H1 (cell line): Measurements from ENCODE around the gene OPN3. TPM values are rescaled to one million over a fixed set of nuclear protein-coding genes. Genes with fewer than 3 reads are reported as not detected.

Experiments
- CTCF ChIA-PET: fragments of 300-600 bp; sonication (Branson Sonifier 250); formaldehyde crosslinking; loops from one replicate; lab custom pipeline; 2021; ENCODE audit not compliant: partially characterized antibody; lab: Charles Lee
- POLR2A ChIA-PET: fragments of 300-600 bp; sonication (Branson Sonifier 250); formaldehyde crosslinking; loops from one replicate; lab custom pipeline; 2021; ENCODE audit warnings: inconsistent platforms; ENCODE audit not compliant: partially characterized antibody; lab: Charles Lee
- DNase-seq, 2 experiments: peaks; one replicate each; pipeline versions ENCODE4 v3.0.0 to v3.0.0-alpha.2; 2010 to 2022; ENCODE audit warnings: low spot score in 2 of 2, low read depth in 1 of 2, mixed read lengths in 1 of 2
- FAIRE-seq: peaks from 2 replicates; lab custom pipeline; 2011; peaks lifted over from hg19 to GRCh38; lab: Jason Lieb, UNC
- H2AFZ ChIP-seq: 2 replicates; pipeline ENCODE4 v1.8.1; 2012; ENCODE audit warnings: low read length, inconsistent platforms
- H2AK5ac ChIP-seq: 2 replicates; pipeline ENCODE4 v1.6.1; 2013; ENCODE audit warnings: low read depth, low read length
- H2BK120ac ChIP-seq: replicated peaks from 2 replicates; pipeline ENCODE3; 2013; ENCODE audit warnings: low read depth, low read length, inconsistent platforms
- H2BK12ac ChIP-seq: 2 replicates; pipeline ENCODE4 v1.6.1; 2013; ENCODE audit warnings: low read depth, low read length
- H2BK15ac ChIP-seq: 2 replicates; pipeline ENCODE4 v1.6.1; 2013; ENCODE audit warnings: low read length
- H2BK20ac ChIP-seq: 2 replicates; pipeline ENCODE4 v1.6.1; 2013; ENCODE audit warnings: low read length
- H2BK5ac ChIP-seq: 2 replicates; pipeline ENCODE4 v1.6.1; 2013; ENCODE audit warnings: low read depth, low read length
- H3K14ac ChIP-seq: 2 replicates; pipeline ENCODE4 v1.6.1; 2013; ENCODE audit warnings: inconsistent platforms; ENCODE audit not compliant: insufficient read length
- H3K18ac ChIP-seq: 2 replicates; pipeline ENCODE4 v1.6.1; 2013; ENCODE audit warnings: low read length; ENCODE audit errors: extremely low read depth
- H3K23ac ChIP-seq: 2 replicates; pipeline ENCODE4 v1.6.1; 2013; ENCODE audit warnings: inconsistent platforms; ENCODE audit not compliant: insufficient read length
- H3K23me2 ChIP-seq: 2 replicates; pipeline ENCODE4 v1.6.1; 2013; ENCODE audit warnings: low read depth, low read length
- H3K27ac ChIP-seq: 2 replicates; pipeline ENCODE4 v1.6.1; 2011; ENCODE audit warnings: low read depth, low read length, inconsistent platforms
- H3K27me3 ChIP-seq, 4 experiments: replicated peaks in 1 of 4; 1 replicate in 1 of 4; 2 replicates in 3 of 4; pipeline versions ENCODE4 v1.6.1 to v1.8.1; 2011 to 2013; ENCODE audit warnings: low read length in 3 of 4, mild to moderate bottlenecking in 3 of 4, inconsistent platforms in 2 of 4, mixed read lengths in 2 of 4, moderate library complexity in 1 of 4; ENCODE audit not compliant: control insufficient read depth in 3 of 4, insufficient read depth in 3 of 4; ENCODE audit errors: extremely low read depth in 1 of 4
- H3K36me3 ChIP-seq, 4 experiments: 2 replicates each; pipeline versions ENCODE4 v1.6.1 to v1.8.1; 2011 to 2013; ENCODE audit warnings: mild to moderate bottlenecking in 4 of 4, low read length in 3 of 4, moderate library complexity in 2 of 4, control low read depth in 1 of 4, inconsistent platforms in 1 of 4; ENCODE audit not compliant: insufficient read depth in 4 of 4, control insufficient read depth in 2 of 4
- H3K4ac ChIP-seq: replicated peaks from 2 replicates; pipeline ENCODE3; 2013; ENCODE audit warnings: low read length, low read depth, mixed read lengths, inconsistent platforms; ENCODE audit not compliant: insufficient read length
- H3K4me1 ChIP-seq, 4 experiments: replicated peaks in 1 of 4; 1 replicate in 1 of 4; 2 replicates in 3 of 4; pipeline versions ENCODE4 v1.6.1 to v1.8.1; 2011 to 2013; ENCODE audit warnings: low read length in 3 of 4, inconsistent platforms in 2 of 4, mixed read lengths in 1 of 4; ENCODE audit not compliant: insufficient read depth in 4 of 4, control insufficient read depth in 3 of 4
- H3K4me2 ChIP-seq, 2 experiments: 2 replicates each; pipeline versions ENCODE4 v1.6.1 to v1.8.1; 2011 to 2013; ENCODE audit warnings: low read depth in 2 of 2, low read length in 2 of 2, control low read depth in 1 of 2, inconsistent platforms in 1 of 2, mild to moderate bottlenecking in 1 of 2; ENCODE audit not compliant: insufficient read depth in 1 of 2
- H3K4me3 ChIP-seq, 4 experiments: fragments of 200-600, 300-600 bp in 1 of 4; sonication (generic), shearing (Covaris generic), sonication (Bioruptor Twin) in 1 of 4; 2 replicates each; pipeline versions ENCODE4 v1.5.1 to v1.8.1; 2011 to 2016; ENCODE audit warnings: low read length in 4 of 4, low read depth in 3 of 4, control low read depth in 2 of 4, inconsistent platforms in 2 of 4, mild to moderate bottlenecking in 2 of 4, mixed read lengths in 1 of 4, moderate library complexity in 1 of 4; ENCODE audit not compliant: insufficient read depth in 2 of 4; ENCODE audit errors: extremely low read depth in 1 of 4
- H3K56ac ChIP-seq: replicated peaks from 2 replicates; pipeline ENCODE3; 2013; ENCODE audit warnings: low read depth, mild to moderate bottlenecking, mixed read lengths, low read length, inconsistent platforms; ENCODE audit not compliant: insufficient read length
- H3K79me1 ChIP-seq: 2 replicates; pipeline ENCODE4 v1.6.1; 2013; ENCODE audit warnings: low read depth, low read length, control low read depth
- H3K79me2 ChIP-seq, 2 experiments: 2 replicates each; pipeline versions ENCODE4 v1.6.1 to v1.8.1; 2012 to 2013; ENCODE audit warnings: low read length in 2 of 2, mild to moderate bottlenecking in 2 of 2, inconsistent platforms in 1 of 2; ENCODE audit not compliant: insufficient read depth in 2 of 2, control insufficient read depth in 1 of 2
- H3K9ac ChIP-seq, 4 experiments: replicated peaks in 1 of 4; 1 replicate in 1 of 4; 2 replicates in 3 of 4; pipeline versions ENCODE4 v1.6.1 to v1.8.1; 2011 to 2013; ENCODE audit warnings: low read depth in 3 of 4, low read length in 3 of 4, control low read depth in 2 of 4, mild to moderate bottlenecking in 2 of 4, moderate library complexity in 2 of 4, inconsistent platforms in 1 of 4; ENCODE audit errors: extremely low read depth in 1 of 4
- H3K9me3 ChIP-seq, 2 experiments: 2 replicates each; pipeline versions ENCODE4 v1.6.1 to v1.8.1; 2012 to 2013; ENCODE audit warnings: mild to moderate bottlenecking in 2 of 2, moderate library complexity in 2 of 2, control low read depth in 1 of 2, inconsistent platforms in 1 of 2, low read depth in 1 of 2, low read length in 1 of 2, mixed read lengths in 1 of 2; ENCODE audit not compliant: insufficient read depth in 2 of 2
- H4K20me1 ChIP-seq, 2 experiments: replicated peaks in 1 of 2; 2 replicates each; pipeline versions ENCODE3 to v1.8.1; 2011 to 2013; ENCODE audit warnings: inconsistent platforms in 2 of 2, low read length in 2 of 2, mild to moderate bottlenecking in 1 of 2; ENCODE audit not compliant: insufficient read depth in 2 of 2, control insufficient read depth in 1 of 2
- H4K5ac ChIP-seq: 2 replicates; pipeline ENCODE4 v1.6.1; 2013; ENCODE audit warnings: low read length, low read depth, mixed read lengths, inconsistent platforms; ENCODE audit not compliant: insufficient read length
- H4K8ac ChIP-seq: 2 replicates; pipeline ENCODE4 v1.8.0; 2013; ENCODE audit warnings: mild to moderate bottlenecking, moderate library complexity, low read length, inconsistent platforms; ENCODE audit not compliant: insufficient read depth; ENCODE audit errors: extremely low read depth
- H4K91ac ChIP-seq: replicated peaks from 2 replicates; pipeline ENCODE3; 2013; ENCODE audit warnings: low read length, mixed read lengths, inconsistent platforms; ENCODE audit not compliant: insufficient read length
- BACH1 ChIP-seq: IDR thresholded peaks from 2 replicates; pipeline ENCODE4 v1.6.1; 2012; ENCODE audit warnings: low read length, improper control_type of control experiment
- CBX8 ChIP-seq: fragments of 300-800, 300-1000 bp; sonication (generic); IDR thresholded peaks from 2 replicates; pipeline ENCODE4 v1.7.1; 2016; ENCODE audit warnings: low read depth, low read length, borderline replicate concordance
- CHD1 ChIP-seq: IDR thresholded peaks from 2 replicates; pipeline ENCODE4 v1.6.1; 2012; ENCODE audit warnings: low read depth, low read length, improper control_type of control experiment
- CTBP2 ChIP-seq: IDR thresholded peaks from 2 replicates; pipeline ENCODE4 v1.7.0; 2011; ENCODE audit warnings: borderline replicate concordance, mild to moderate bottlenecking, moderate library complexity, mixed read lengths, low read length; ENCODE audit not compliant: insufficient read depth, insufficient read length
- EP300 ChIP-seq, 2 experiments: IDR thresholded peaks; 1 replicate in 1 of 2; 2 replicates in 1 of 2; pipeline ENCODE4 v1.6.1; 2011 to 2012; ENCODE audit warnings: low read depth in 2 of 2, low read length in 2 of 2, mild to moderate bottlenecking in 2 of 2, borderline replicate concordance in 1 of 2, inconsistent platforms in 1 of 2, moderate library complexity in 1 of 2
- GTF2F1 ChIP-seq: IDR thresholded peaks from 2 replicates; pipeline ENCODE4 v1.6.1; 2012; ENCODE audit warnings: low read depth, low read length, improper control_type of control experiment, borderline replicate concordance
- JUN ChIP-seq: IDR thresholded peaks from 2 replicates; pipeline ENCODE4 v1.6.1; 2011; ENCODE audit warnings: low read depth, mild to moderate bottlenecking, improper control_type of control experiment, low read length
- KDM5A ChIP-seq: fragments of 200-600 bp; IDR thresholded peaks from 2 replicates; pipeline ENCODE4 v1.7.1; 2012; ENCODE audit warnings: mild to moderate bottlenecking, low read length, inconsistent platforms, mixed read lengths
- NANOG ChIP-seq: IDR thresholded peaks from 2 replicates; pipeline ENCODE4 v1.6.1; 2011; ENCODE audit warnings: low read length, low read depth, mild to moderate bottlenecking, inconsistent platforms; ENCODE audit not compliant: insufficient read depth, poor library complexity, severe bottlenecking
- NRF1 ChIP-seq: IDR thresholded peaks from 2 replicates; pipeline ENCODE4 v1.6.1; 2011; ENCODE audit warnings: mild to moderate bottlenecking, low read depth, low read length, improper control_type of control experiment
- RXRA ChIP-seq: IDR thresholded peaks from 2 replicates; pipeline ENCODE4 v1.6.1; 2011; ENCODE audit warnings: low read depth, mild to moderate bottlenecking, low read length, moderate library complexity; ENCODE audit not compliant: insufficient read depth
- SIX5 ChIP-seq: IDR thresholded peaks from 2 replicates; pipeline ENCODE4 v1.6.1; 2011; ENCODE audit warnings: mild to moderate bottlenecking, low read depth, low read length
- SUZ12 ChIP-seq: fragments of 200-600 bp; sonication (generic); IDR thresholded peaks from 2 replicates; pipeline ENCODE4 v1.6.1; 2012; ENCODE audit warnings: mild to moderate bottlenecking, inconsistent platforms, low read length, moderate library complexity, mixed read lengths
- ZNF274 ChIP-seq: IDR thresholded peaks from 2 replicates; pipeline ENCODE4 v1.7.0; 2012; ENCODE audit warnings: low read length, borderline replicate concordance; ENCODE audit errors: extremely low read depth
- WGBS, 2 experiments: shearing (Covaris generic) in 1 of 2; methylation state at CpG; one replicate each; pipeline versions ENCODE4 v1.1.6 to v1.1.7; 2013 to 2015; ENCODE audit warnings: low lambda C conversion rate in 2 of 2, mixed read lengths in 2 of 2, inconsistent platforms in 1 of 2, low coverage in 1 of 2, missing lambda C conversion rate in 1 of 2; ENCODE audit not compliant: insufficient replicate concordance in 2 of 2, insufficient coverage in 1 of 2, insufficient read length in 1 of 2; ENCODE audit errors: extremely low coverage in 1 of 2, missing lambda C conversion rate in 1 of 2; 5-methylcytosine and 5-hydroxymethylcytosine counted together
- polyA plus RNA-seq, 7 experiments: library from polyadenylated mRNA; depleted of rRNA in 3 of 7; stranded (reverse) in 5 of 7; unstranded in 2 of 7; fragments of >200 nt in 5 of 7; fragments of 200-250 nt in 2 of 7; gene quantifications; 1 replicate in 5 of 7; 2 replicates in 1 of 7; 4 replicates in 1 of 7; pipeline versions ENCODE4 v1.2.1 to v1.2.3, GENCODE V29; 2011 to 2013; ENCODE audit warnings: missing spikeins in 2 of 7, mixed read lengths in 2 of 7
- total RNA-seq: library from RNA; stranded (reverse); fragmentation: NEBNext Ultra II Directional; extraction: Animal tissue kit (Norgen Biotek cat#: 25700); gene quantifications from 2 replicates; pipeline ENCODE4 v1.2.1, GENCODE V29; 2021

Gene OPN3
- total and polyA plus RNA-seq, 2 of the 8 experiments (the other 6 are each of a cell fraction or from before 2014, with no cell fraction given), result 8.8 to 19.4 TPM

GRCh38 chr1:241560146-241560848 lies 79.9 kb downstream of the OPN3 start:
- Histone ChIP-seq H3K9ac (no peak overlapping the region), H4K91ac (no peak overlapping the region), H3K18ac (no peak overlapping the region), H2BK5ac (no peak overlapping the region), H3K4me2 (no peak overlapping the region), H4K20me1 (no peaks in the 10 kb centered on the region), H3K27me3 (no peaks in the 10 kb centered on the region), H3K4me3 (no peak overlapping the region), H2BK120ac (no peak overlapping the region), H2AFZ (no peak overlapping the region), H3K9me3 (no peaks in the 10 kb centered on the region), H2BK12ac (no peak overlapping the region), H4K5ac (no peak overlapping the region), H4K8ac (no peak overlapping the region), H2BK20ac (no peak overlapping the region), H3K4me1 (no peaks in the 10 kb centered on the region), H3K4ac (no peak overlapping the region), H3K23me2 (no peaks in the 10 kb centered on the region), H3K56ac (no peak overlapping the region), H3K79me1 (no peaks in the 10 kb centered on the region), H3K36me3 (no peaks in the 10 kb centered on the region), H3K79me2 (no peaks in the 10 kb centered on the region), H2BK15ac (no peak overlapping the region), H3K27ac (no peak overlapping the region), H2AK5ac (no peak overlapping the region), H3K14ac (no peak overlapping the region), H3K23ac (no peak overlapping the region)
- FAIRE-seq (no peak), DNase-seq (no peak)
- 95% methylated on average over 4 of the region's 4 CpGs; no CpG with 5 or more reads in 1 of the 2 experiments for WGBS, 2 experiments
- ChIA-PET POLR2A (no interaction called here), CTCF (no interaction called here)
- TF ChIP-seq GTF2F1 (no peak), NRF1 (no peak), CBX8 (no peak), EP300 (IDR thresholded peaks at IDR 0.05; ENCODE audit: borderline replicate concordance in 1 of 2, low read depth in 2 of 2, low read length in 2 of 2) (no peak), CTBP2 (no peak), RXRA (no peak), SIX5 (no peak), CHD1 (no peak), NANOG (no peak), SUZ12 (no peak), BACH1 (no peak), ZNF274 (no peak), JUN (no peak), KDM5A (no peak)
